Smooth muscle cell (in vitro differentiated cells): ENCODE data around the gene ARSB. TPM values are rescaled to one million over a fixed set of nuclear protein-coding genes. Genes with fewer than 3 reads are reported as not detected.

ENCODE experiments used
- DNase-seq: peaks from one replicate; lab custom pipeline; 2025; ENCODE audit not compliant: unreplicated experiment; lab: John Stamatoyannopoulos, UW
- H2AFZ ChIP-seq: fragments of 200-600 bp; sonication (generic); 2 replicates; pipeline ENCODE4 v1.6.0; 2016; ENCODE audit warnings: antibody characterized with exemption, low read depth, mild to moderate bottlenecking
- H3F3A ChIP-seq: fragments of 200-600 bp; sonication (generic); 2 replicates; pipeline ENCODE4 v1.6.0; 2017; ENCODE audit warnings: antibody characterized with exemption, low read depth
- H3K27ac ChIP-seq: fragments of 200-600 bp; sonication (generic); 2 replicates; pipeline ENCODE4 v1.5.1; 2016; ENCODE audit warnings: low read depth, mild to moderate bottlenecking
- H3K27me3 ChIP-seq: fragments of 200-600 bp; sonication (generic); 2 replicates; pipeline ENCODE4 v1.6.1; 2016; ENCODE audit warnings: low read depth, mild to moderate bottlenecking
- H3K36me3 ChIP-seq: fragments of 200-600 bp; sonication (generic); 2 replicates; pipeline ENCODE4 v1.5.1; 2016; ENCODE audit warnings: low read depth
- H3K4me1 ChIP-seq: fragments of 200-600 bp; sonication (generic); 2 replicates; pipeline ENCODE4 v1.5.1; 2016; ENCODE audit warnings: low read depth
- H3K4me2 ChIP-seq: fragments of 200-600 bp; sonication (generic); 2 replicates; pipeline ENCODE4 v1.6.0; 2016; ENCODE audit warnings: mild to moderate bottlenecking
- H3K4me3 ChIP-seq: fragments of 200-600 bp; sonication (generic); 2 replicates; pipeline ENCODE4 v1.5.1; 2016; ENCODE audit warnings: mild to moderate bottlenecking
- H3K79me2 ChIP-seq: fragments of 200-600 bp; sonication (generic); 2 replicates; pipeline ENCODE4 v1.6.0; 2016; ENCODE audit warnings: low read depth, mild to moderate bottlenecking
- H3K9ac ChIP-seq: fragments of 200-600 bp; sonication (generic); 2 replicates; pipeline ENCODE4 v1.6.0; 2016; ENCODE audit warnings: low read depth
- H3K9me3 ChIP-seq: fragments of 200-600 bp; sonication (generic); replicated peaks from 2 replicates; pipeline ENCODE4 v1.5.1; 2016; ENCODE audit warnings: low read depth
- H4K20me1 ChIP-seq: fragments of 200-600 bp; sonication (generic); 2 replicates; pipeline ENCODE4 v1.6.0; 2016; ENCODE audit warnings: low read depth
- WGBS: methylation state at CpG from one replicate; pipeline ENCODE4 v1.1.7; 2016; ENCODE audit warnings: low lambda C conversion rate; 5-methylcytosine and 5-hydroxymethylcytosine counted together
- polyA plus RNA-seq: library from polyadenylated mRNA; unstranded; fragments of >200 nt; fragmentation: Nextera tagmentation; extraction: Ambion mirVana; gene quantifications from 2 replicates; pipeline ENCODE4 v1.2.1, GENCODE V29; 2016
- total RNA-seq: library from RNA; depleted of rRNA; stranded (reverse); fragments of >200 nt; gene quantifications from 2 replicates; pipeline ENCODE4 v1.2.3, GENCODE V29; 2014
- TF ChIP-seq, protein P1 (sequence below): fragments of 200-600 bp; sonication (generic); IDR thresholded peaks from 2 replicates; pipeline ENCODE4 v1.5.1; 2017; ENCODE audit warnings: borderline replicate concordance, mild to moderate bottlenecking, antibody characterized with exemption; ENCODE audit not compliant: insufficient read depth, poor library complexity, severe bottlenecking

ARSB gene
- total and polyA plus RNA-seq, 2 experiments from 2014 or later = 17.5 to 23.2 TPM

DNA sequence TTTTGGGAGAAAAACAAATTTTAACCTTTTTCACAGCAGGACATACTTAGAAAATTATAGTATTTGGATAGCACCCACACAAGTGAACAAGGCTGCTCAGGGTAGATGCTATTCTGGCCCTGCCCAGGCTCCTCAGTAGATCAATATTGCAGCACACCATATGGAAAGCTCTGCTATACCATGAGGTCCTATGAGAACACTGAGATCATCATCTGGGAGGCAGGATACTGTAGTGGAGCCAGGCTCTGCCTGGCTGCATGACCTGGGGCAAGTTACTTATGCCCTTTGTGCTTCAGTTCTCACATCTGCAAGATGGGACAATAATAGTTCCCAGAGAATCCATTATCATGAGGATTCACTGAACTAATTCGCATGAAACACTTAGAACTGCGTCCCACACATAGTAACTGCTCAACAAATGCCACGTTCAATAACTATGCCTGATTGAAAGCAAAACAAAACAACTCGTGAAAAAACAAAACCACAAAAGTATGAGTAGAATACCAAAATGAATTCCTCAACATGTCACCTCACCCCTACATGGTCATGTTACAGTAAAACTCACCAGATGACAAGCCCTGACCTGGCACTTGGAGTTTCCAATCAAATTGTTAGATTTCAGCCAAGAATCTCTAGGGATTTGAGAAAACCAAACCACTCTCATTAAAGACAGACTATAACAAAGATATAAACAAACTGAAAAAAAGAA lies 31.9 kb downstream of the ARSB start:
- TF ChIP-seq, protein P1, sequence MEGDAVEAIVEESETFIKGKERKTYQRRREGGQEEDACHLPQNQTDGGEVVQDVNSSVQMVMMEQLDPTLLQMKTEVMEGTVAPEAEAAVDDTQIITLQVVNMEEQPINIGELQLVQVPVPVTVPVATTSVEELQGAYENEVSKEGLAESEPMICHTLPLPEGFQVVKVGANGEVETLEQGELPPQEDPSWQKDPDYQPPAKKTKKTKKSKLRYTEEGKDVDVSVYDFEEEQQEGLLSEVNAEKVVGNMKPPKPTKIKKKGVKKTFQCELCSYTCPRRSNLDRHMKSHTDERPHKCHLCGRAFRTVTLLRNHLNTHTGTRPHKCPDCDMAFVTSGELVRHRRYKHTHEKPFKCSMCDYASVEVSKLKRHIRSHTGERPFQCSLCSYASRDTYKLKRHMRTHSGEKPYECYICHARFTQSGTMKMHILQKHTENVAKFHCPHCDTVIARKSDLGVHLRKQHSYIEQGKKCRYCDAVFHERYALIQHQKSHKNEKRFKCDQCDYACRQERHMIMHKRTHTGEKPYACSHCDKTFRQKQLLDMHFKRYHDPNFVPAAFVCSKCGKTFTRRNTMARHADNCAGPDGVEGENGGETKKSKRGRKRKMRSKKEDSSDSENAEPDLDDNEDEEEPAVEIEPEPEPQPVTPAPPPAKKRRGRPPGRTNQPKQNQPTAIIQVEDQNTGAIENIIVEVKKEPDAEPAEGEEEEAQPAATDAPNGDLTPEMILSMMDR = no peak
- Histone ChIP-seq H3K79me2 (no peaks in the 10 kb centered on the region), H3K4me3 (no peak overlapping the region)

GRCh38 chr5:78930721-78931120 lies 54.4 kb downstream of the ARSB start:
- Histone ChIP-seq H3K9ac (no peak overlapping the region), H3K79me2 (no peaks in the 10 kb centered on the region), H3K4me1 (peaks cover 25% of the 10 kb centered on the region), H3K4me3 (no peak overlapping the region), H3K9me3 (no peaks in the 10 kb centered on the region), H3K27me3 (no peaks in the 10 kb centered on the region), H2AFZ (no peak overlapping the region), H3K27ac (peak overlapping the region; percentile 39), H3K36me3 (no peaks in the 10 kb centered on the region), H3F3A (peaks cover 4% of the 10 kb centered on the region), H4K20me1 (no peaks in the 10 kb centered on the region), H3K4me2 (peak overlapping the region; percentile 74)
- WGBS = 30% methylated on average over 9 of the region's 9 CpGs
- TF ChIP-seq, protein P1 = no peak
- DNase-seq = no peak

More for the DNA sequence above, 31.9 kb downstream of the ARSB start:
- no peak for DNase-seq
- Histone ChIP-seq H3K4me2 (no peak overlapping the region), H3K4me1 (no peaks in the 10 kb centered on the region), H3K27ac (no peak overlapping the region), H4K20me1 (no peaks in the 10 kb centered on the region), H3K36me3 (no peaks in the 10 kb centered on the region), H2AFZ (no peak overlapping the region), H3K9me3 (no peaks in the 10 kb centered on the region), H3K9ac (no peak overlapping the region), H3F3A (no peaks in the 10 kb centered on the region), H3K27me3 (no peaks in the 10 kb centered on the region)
- WGBS = 76% methylated on average over 4 of the region's 4 CpGs

- H3K4me1 ChIP-seq = peaks cover 25% of the 10 kb centered on the region
- TF ChIP-seq, protein P1 = no peak
- H3K36me3 ChIP-seq = no peaks in the 10 kb centered on the region
- no peaks in the 10 kb centered on the region for H3K9me3 ChIP-seq
- peak overlapping the region; percentile 74 for H3K4me2 ChIP-seq
- peaks cover 4% of the 10 kb centered on the region for H3F3A ChIP-seq
- no peaks in the 10 kb centered on the region for H3K79me2 ChIP-seq
- WGBS = 83% methylated on average over 4 of the region's 4 CpGs
- no peak overlapping the region for H3K4me3 ChIP-seq
- H3K27me3 ChIP-seq = no peaks in the 10 kb centered on the region
- no peaks in the 10 kb centered on the region for H4K20me1 ChIP-seq
- no peak for DNase-seq
- no peak overlapping the region for H3K27ac ChIP-seq
- no peak overlapping the region for H2AFZ ChIP-seq
- H3K9ac ChIP-seq = no peak overlapping the region
Observed at GRCh38 chr5:78929833-78930232, 55.3 kb downstream of the ARSB start.
